OCI-LY1 (cell line): Measurements from ENCODE around the gene NUP133.
"Not testable (repeated sequence)": the region's sequence is repeated elsewhere in the genome, so short reads cannot be mapped to it uniquely, and the experiment has no call there.

Experiments used
- H2AFZ ChIP-seq: fragments of 200-600 bp; sonication (generic), shearing (Covaris generic); 2 replicates; pipeline ENCODE4 v1.6.0; 2014; ENCODE audit warnings: antibody characterized with exemption, mild to moderate bottlenecking, low read length
- H3F3A ChIP-seq: fragments of 200-600 bp; sonication (generic), shearing (Covaris generic); 2 replicates; pipeline ENCODE4 v1.6.0; 2014; ENCODE audit warnings: mild to moderate bottlenecking, antibody characterized with exemption, low read length, moderate library complexity; ENCODE audit not compliant: insufficient read depth
- H3K27ac ChIP-seq: fragments of 200-600 bp; sonication (generic); 2 replicates; pipeline ENCODE4 v1.5.1; 2014; ENCODE audit warnings: low read length, mixed run types, mild to moderate bottlenecking, low read depth; ENCODE audit not compliant: poor library complexity, severe bottlenecking
- H3K27me3 ChIP-seq: fragments of 200-600 bp; sonication (generic); 2 replicates; pipeline ENCODE4 v1.6.0; 2014; ENCODE audit warnings: antibody characterized with exemption, mild to moderate bottlenecking, low read length, moderate library complexity; ENCODE audit not compliant: insufficient read depth
- H3K36me3 ChIP-seq: fragments of 200-600 bp; sonication (generic); 2 replicates; pipeline ENCODE4 v1.6.1; 2014; ENCODE audit warnings: mild to moderate bottlenecking, antibody characterized with exemption, low read length, moderate library complexity, mixed read lengths; ENCODE audit not compliant: insufficient read depth
- H3K4me1 ChIP-seq: fragments of 200-600 bp; sonication (generic); 2 replicates; pipeline ENCODE4 v1.5.1; 2014; ENCODE audit warnings: mild to moderate bottlenecking, low read length, moderate library complexity; ENCODE audit not compliant: insufficient read depth, severe bottlenecking
- H3K4me2 ChIP-seq: fragments of 200-600 bp; sonication (generic), shearing (Covaris generic); 2 replicates; pipeline ENCODE4 v1.6.1; 2014; ENCODE audit warnings: low read length
- H3K4me3 ChIP-seq: fragments of 200-600 bp; sonication (generic); 2 replicates; pipeline ENCODE4 v1.5.1; 2014; ENCODE audit warnings: low read length, low read depth, mild to moderate bottlenecking, mixed read lengths; ENCODE audit not compliant: poor library complexity, severe bottlenecking
- H3K79me2 ChIP-seq: fragments of 200-600 bp; shearing (Covaris generic); 2 replicates; pipeline ENCODE4 v1.6.1; 2016; ENCODE audit warnings: mixed run types, low read length, mixed read lengths; ENCODE audit not compliant: insufficient read depth
- H3K9ac ChIP-seq: fragments of 200-600 bp; sonication (generic), shearing (Covaris generic); 2 replicates; pipeline ENCODE4 v1.6.1; 2014; ENCODE audit warnings: mild to moderate bottlenecking, low read length, mixed read lengths
- H3K9me2 ChIP-seq: fragments of 200-600 bp; sonication (generic), shearing (Covaris generic); 2 replicates; pipeline ENCODE4 v1.6.1; 2014; ENCODE audit warnings: low read depth, mild to moderate bottlenecking, low read length, mixed read lengths
- H3K9me3 ChIP-seq: fragments of 200-600 bp; shearing (Covaris generic); 2 replicates; pipeline ENCODE4 v1.6.1; 2014; ENCODE audit warnings: low read length, mixed read lengths
- H4K20me1 ChIP-seq: fragments of 200-600 bp; sonication (generic), shearing (Covaris generic); 2 replicates; pipeline ENCODE4 v1.6.0; 2016; ENCODE audit warnings: mild to moderate bottlenecking, low read length; ENCODE audit not compliant: insufficient read depth
- EZH2 ChIP-seq: fragments of 200-600 bp; sonication (generic), shearing (Covaris generic); IDR thresholded peaks from 2 replicates; pipeline ENCODE4 v1.8.0; 2017; ENCODE audit warnings: borderline replicate concordance, mixed run types, mild to moderate bottlenecking, antibody characterized with exemption, low read length, moderate library complexity, mixed read lengths
- TF ChIP-seq, protein P1 (sequence below): fragments of 200-600 bp; sonication (generic), shearing (Covaris generic); IDR thresholded peaks from 2 replicates; pipeline ENCODE4 v1.5.1; 2017; ENCODE audit warnings: mild to moderate bottlenecking, antibody characterized with exemption, low read length, moderate library complexity, mixed read lengths

Gene NUP133

DNA sequence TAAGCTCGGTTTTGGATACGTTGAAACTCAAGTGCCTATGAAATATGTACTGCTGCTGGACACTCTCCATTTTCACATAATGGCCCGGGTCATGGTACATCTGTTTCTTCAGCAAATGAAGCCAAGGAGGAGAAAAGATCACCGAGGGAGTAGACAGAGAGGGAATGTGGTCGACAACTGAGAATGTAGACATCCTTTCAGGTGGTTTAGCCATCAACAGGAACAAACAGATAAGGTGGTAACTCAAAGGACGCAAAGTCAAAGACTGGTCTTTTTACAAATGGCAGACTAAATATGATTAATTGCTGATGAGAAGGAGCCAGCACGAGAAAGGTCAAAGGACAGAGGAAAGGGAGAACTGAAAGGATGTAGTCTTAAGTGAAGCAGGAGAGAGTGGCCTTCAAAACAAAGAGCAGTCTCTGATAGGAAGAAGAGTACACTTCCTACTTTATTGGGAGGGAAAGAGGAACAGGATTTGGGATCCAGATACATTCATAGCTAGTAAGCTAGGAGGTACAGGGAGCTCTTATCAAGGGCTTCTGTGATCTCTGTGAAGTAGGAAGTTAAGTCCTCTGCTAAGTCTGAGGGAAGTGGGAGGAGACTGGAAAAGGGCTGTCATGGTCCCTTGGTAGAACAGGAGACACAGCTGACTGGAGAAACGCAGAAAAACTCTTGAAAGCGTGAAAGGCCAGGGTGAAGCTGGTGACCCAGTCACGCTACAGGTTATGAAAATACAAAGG lies 28.3 kb downstream of the NUP133 start:
- Histone ChIP-seq H3F3A (no peaks in the 10 kb centered on the region), H3K4me3 (peak overlapping the region; percentile 21), H3K4me2 (peak overlapping the region; percentile 27; the same call in 1 of the 2 replicates), H3K27ac (peak overlapping the region; percentile 63), H3K79me2 (no peaks in the 10 kb centered on the region), H3K27me3 (no peaks in the 10 kb centered on the region), H4K20me1 (no peaks in the 10 kb centered on the region), H3K9me3 (no peaks in the 10 kb centered on the region), H3K9me2 (no peaks in the 10 kb centered on the region), H3K9ac (no peak overlapping the region), H2AFZ (no peak overlapping the region), H3K36me3 (peaks cover 55% of the 10 kb centered on the region), H3K4me1 (peaks cover 38% of the 10 kb centered on the region)
- TF ChIP-seq EZH2, result no peak
- TF ChIP-seq, protein P1, sequence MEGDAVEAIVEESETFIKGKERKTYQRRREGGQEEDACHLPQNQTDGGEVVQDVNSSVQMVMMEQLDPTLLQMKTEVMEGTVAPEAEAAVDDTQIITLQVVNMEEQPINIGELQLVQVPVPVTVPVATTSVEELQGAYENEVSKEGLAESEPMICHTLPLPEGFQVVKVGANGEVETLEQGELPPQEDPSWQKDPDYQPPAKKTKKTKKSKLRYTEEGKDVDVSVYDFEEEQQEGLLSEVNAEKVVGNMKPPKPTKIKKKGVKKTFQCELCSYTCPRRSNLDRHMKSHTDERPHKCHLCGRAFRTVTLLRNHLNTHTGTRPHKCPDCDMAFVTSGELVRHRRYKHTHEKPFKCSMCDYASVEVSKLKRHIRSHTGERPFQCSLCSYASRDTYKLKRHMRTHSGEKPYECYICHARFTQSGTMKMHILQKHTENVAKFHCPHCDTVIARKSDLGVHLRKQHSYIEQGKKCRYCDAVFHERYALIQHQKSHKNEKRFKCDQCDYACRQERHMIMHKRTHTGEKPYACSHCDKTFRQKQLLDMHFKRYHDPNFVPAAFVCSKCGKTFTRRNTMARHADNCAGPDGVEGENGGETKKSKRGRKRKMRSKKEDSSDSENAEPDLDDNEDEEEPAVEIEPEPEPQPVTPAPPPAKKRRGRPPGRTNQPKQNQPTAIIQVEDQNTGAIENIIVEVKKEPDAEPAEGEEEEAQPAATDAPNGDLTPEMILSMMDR, result no peak

DNA sequence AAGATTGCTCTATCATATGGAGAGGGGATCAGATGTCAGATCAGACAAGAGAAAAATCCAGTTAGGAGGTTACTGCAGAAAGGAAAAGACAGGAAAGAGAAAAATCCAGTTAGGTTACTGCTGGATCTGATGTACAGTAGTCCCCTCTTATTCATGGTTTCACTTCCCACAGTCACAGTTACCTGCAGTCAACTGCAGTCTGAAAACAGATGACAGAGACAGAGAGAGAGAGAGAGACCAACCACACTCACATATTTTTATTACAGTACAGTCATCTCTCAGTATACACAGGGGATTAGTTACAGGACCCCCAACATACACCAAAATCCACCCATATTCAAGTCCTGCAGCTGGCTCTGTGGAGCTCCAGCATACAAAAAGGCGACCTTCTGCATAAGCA lies 29.3 kb downstream of the NUP133 start:
- no peak for TF ChIP-seq EZH2
- TF ChIP-seq, protein P1, result no peak
- Histone ChIP-seq H3K4me3 (no peak overlapping the region), H3K4me1 (peaks cover 38% of the 10 kb centered on the region), H3F3A (no peaks in the 10 kb centered on the region), H3K27ac (peak overlapping the region; percentile 63), H3K79me2 (no peaks in the 10 kb centered on the region), H4K20me1 (no peaks in the 10 kb centered on the region), H3K9me3 (no peaks in the 10 kb centered on the region), H3K4me2 (peak overlapping the region; percentile 19; the same call in 1 of the 2 replicates), H3K27me3 (no peaks in the 10 kb centered on the region), H3K36me3 (peaks cover 57% of the 10 kb centered on the region), H2AFZ (no peak overlapping the region), H3K9me2 (no peaks in the 10 kb centered on the region), H3K9ac (no peak overlapping the region)

DNA sequence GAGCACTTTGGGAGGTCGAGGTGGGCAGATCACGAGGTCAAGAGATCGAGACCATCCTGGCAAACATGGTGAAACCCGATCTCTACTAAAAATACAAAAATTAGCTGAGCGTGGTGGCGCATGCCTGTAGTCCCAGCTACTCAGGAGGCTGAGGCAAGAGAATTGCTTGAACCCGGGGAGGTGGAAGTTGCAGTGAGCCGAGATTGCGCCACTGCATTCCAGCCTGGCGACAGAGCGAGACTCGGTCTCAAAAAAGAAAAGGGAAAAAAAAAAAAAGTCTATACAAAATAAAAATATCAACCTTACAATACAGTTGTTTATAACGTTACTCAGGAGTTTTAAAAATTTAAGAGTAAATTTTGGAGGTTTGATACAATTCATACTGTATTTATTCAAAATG lies 32.3 kb downstream of the NUP133 start:
- not testable (repeated sequence) for H3K4me2 ChIP-seq, H3K9me3 ChIP-seq, H3K79me2 ChIP-seq, H3K4me3 ChIP-seq, H3K27me3 ChIP-seq, H2AFZ ChIP-seq, H3F3A ChIP-seq, H4K20me1 ChIP-seq, H3K9me2 ChIP-seq, H3K27ac ChIP-seq, H3K9ac ChIP-seq
- peaks cover 23% of the 10 kb centered on the region for H3K4me1 ChIP-seq
- peaks cover 44% of the 10 kb centered on the region for H3K36me3 ChIP-seq

DNA sequence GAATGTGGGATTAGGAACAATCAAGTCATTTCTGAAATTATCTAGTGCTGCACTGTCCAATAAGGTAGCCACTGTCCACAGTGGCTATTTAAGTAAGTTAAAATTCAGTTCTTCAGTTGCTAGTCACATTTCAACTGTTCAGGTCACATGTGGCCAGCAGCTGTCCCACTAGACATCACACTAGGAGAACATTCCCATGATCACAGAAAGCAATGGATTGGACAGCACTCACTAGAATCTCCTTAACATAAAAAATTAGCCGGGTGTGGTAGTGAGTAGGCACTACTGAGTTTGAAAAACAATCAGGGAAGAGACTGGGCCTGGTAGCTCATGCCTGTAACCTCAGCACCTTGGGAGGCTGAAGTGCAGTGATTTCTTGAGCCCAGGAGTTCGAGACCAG lies 33.6 kb downstream of the NUP133 start:
- Histone ChIP-seq H3F3A (no peaks in the 10 kb centered on the region), H3K4me3 (no peak overlapping the region), H4K20me1 (no peaks in the 10 kb centered on the region), H3K4me2 (no peak overlapping the region), H3K27me3 (no peaks in the 10 kb centered on the region), H3K9me2 (no peaks in the 10 kb centered on the region), H2AFZ (no peak overlapping the region), H3K79me2 (no peaks in the 10 kb centered on the region), H3K9ac (no peak overlapping the region), H3K27ac (no peak overlapping the region), H3K4me1 (peaks cover 10% of the 10 kb centered on the region), H3K9me3 (no peaks in the 10 kb centered on the region), H3K36me3 (peaks cover 57% of the 10 kb centered on the region)
- TF ChIP-seq, protein P1, result no peak
- TF ChIP-seq EZH2, result no peak
